LNCAP (cell line): Measurements from ENCODE around the gene PCSK4.

ENCODE experiments used
- TF ChIP-seq, protein P1 (sequence below): fragments of 450-650 bp; IDR thresholded peaks from 2 replicates; pipeline ENCODE4 v1.5.1; 2017; ENCODE audit warnings: mild to moderate bottlenecking

Gene PCSK4

DNA sequence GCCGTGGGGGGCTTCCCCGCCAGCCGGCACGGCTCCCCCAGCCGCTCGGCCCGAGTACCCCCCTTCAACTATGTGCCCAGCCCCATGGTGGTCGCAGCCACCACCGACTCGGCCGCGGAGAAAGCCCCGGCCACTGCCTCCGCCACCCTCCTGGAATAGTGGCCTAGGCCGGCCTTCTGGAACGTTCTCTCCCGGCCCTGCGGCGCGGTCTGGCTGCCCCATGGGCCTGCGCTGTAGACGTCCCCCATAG is 20.2 kb downstream of the PCSK4 start:
- TF ChIP-seq, protein P1, sequence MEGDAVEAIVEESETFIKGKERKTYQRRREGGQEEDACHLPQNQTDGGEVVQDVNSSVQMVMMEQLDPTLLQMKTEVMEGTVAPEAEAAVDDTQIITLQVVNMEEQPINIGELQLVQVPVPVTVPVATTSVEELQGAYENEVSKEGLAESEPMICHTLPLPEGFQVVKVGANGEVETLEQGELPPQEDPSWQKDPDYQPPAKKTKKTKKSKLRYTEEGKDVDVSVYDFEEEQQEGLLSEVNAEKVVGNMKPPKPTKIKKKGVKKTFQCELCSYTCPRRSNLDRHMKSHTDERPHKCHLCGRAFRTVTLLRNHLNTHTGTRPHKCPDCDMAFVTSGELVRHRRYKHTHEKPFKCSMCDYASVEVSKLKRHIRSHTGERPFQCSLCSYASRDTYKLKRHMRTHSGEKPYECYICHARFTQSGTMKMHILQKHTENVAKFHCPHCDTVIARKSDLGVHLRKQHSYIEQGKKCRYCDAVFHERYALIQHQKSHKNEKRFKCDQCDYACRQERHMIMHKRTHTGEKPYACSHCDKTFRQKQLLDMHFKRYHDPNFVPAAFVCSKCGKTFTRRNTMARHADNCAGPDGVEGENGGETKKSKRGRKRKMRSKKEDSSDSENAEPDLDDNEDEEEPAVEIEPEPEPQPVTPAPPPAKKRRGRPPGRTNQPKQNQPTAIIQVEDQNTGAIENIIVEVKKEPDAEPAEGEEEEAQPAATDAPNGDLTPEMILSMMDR: no peak

DNA sequence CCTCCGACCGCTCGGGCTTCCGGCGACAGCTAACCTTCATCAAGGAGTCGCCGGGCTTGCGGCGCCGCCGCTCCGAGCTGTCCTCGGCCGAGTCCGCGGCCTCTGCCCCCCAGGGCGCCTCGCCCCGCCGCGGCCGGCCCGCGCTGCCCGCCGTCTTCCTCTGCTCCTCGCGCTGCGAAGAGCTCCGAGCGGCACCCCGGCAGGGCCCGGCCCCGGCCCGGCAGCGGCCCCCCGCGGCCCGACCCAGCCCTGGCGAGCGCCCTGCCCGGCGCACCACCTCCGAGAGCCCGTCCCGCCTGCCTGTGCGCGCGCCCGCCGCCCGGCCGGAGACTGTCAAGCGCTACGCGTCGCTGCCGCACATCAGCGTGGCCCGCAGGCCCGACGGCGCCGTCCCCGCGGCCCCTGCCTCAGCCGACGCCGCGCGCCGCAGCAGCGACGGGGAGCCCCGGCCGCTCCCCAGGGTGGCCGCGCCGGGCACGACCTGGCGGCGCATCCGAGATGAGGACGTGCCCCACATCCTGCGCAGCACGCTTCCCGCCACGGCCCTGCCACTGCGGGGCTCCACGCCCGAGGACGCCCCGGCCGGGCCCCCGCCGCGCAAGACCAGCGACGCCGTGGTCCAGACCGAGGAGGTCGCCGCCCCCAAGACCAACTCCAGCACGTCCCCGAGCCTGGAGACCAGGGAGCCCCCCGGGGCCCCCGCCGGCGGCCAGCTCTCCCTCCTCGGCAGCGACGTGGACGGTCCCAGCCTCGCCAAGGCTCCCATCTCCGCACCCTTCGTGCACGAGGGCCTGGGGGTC is 20.7 kb downstream of the PCSK4 start:
- TF ChIP-seq, protein P1: no peak

DNA sequence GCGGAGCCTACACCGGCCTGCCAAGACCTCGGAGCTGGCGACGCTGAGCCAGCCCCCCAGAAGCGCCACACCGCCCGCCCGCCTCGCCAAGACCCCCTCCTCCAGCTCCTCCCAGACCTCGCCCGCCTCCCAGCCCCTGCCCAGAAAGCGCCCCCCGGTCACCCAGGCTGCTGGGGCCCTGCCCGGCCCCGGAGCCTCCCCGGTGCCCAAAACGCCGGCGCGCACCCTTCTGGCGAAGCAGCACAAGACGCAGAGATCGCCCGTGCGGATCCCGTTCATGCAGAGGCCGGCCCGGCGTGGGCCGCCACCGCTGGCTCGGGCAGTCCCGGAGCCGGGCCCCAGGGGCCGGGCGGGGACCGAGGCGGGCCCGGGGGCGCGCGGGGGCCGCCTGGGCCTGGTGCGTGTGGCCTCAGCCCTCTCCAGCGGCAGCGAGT is 21.3 kb downstream of the PCSK4 start:
- TF ChIP-seq, protein P1: no peak

DNA sequence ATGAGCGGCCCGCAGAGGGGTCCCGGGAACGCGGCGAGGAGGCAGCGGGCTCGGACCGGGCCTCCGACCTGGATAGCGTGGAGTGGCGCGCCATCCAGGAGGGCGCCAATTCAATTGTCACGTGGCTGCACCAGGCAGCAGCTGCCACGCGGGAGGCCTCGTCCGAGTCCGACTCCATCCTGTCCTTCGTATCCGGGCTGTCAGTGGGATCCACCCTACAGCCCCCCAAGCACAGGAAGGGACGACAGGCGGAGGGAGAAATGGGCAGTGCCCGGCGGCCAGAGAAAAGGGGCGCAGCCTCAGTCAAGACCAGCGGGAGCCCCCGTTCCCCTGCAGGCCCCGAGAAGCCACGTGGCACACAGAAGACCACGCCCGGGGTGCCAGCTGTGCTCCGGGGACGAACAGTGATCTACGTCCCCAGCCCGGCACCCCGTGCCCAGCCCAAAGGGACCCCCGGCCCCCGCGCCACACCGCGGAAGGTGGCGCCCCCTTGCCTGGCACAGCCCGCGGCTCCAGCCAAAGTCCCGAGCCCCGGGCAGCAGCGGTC is 21.8 kb downstream of the PCSK4 start:
- TF ChIP-seq, protein P1: no peak

DNA sequence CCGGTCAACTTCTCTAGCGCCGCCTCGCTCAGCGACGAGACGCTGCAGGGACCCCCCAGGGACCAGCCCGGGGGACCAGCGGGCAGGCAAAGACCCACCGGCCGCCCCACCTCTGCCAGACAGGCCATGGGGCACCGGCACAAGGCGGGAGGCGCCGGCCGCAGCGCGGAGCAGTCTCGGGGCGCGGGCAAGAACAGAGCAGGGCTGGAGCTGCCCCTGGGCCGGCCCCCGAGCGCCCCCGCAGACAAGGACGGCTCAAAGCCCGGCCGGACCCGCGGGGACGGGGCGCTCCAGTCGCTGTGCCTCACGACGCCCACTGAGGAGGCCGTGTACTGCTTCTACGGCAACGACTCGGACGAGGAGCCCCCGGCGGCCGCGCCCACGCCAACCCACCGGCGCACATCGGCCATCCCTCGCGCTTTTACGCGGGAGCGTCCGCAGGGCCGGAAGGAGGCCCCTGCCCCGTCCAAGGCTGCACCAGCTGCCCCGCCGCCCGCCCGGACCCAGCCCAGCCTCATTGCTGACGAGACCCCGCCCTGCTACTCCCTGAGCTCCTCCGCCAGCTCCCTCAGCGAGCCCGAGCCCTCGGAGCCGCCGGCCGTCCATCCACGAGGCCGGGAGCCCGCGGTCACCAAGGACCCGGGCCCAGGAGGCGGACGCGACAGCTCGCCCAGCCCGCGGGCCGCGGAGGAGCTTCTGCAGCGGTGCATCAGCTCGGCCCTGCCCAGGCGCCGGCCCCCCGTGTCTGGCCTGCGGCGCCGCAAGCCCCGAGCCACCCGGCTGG is 22.5 kb downstream of the PCSK4 start:
- TF ChIP-seq, protein P1: no peak

DNA sequence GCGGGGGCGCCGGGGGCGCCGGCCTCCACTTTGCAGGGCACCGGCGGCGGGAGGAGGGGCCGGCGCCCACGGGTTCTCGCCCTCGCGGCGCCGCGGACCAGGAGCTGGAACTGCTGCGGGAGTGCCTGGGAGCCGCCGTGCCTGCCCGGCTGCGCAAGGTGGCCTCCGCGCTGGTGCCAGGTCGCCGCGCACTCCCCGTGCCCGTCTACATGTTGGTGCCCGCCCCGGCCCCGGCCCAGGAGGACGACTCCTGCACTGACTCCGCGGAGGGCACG is 23.0 kb downstream of the PCSK4 start:
- TF ChIP-seq, protein P1: no peak

DNA sequence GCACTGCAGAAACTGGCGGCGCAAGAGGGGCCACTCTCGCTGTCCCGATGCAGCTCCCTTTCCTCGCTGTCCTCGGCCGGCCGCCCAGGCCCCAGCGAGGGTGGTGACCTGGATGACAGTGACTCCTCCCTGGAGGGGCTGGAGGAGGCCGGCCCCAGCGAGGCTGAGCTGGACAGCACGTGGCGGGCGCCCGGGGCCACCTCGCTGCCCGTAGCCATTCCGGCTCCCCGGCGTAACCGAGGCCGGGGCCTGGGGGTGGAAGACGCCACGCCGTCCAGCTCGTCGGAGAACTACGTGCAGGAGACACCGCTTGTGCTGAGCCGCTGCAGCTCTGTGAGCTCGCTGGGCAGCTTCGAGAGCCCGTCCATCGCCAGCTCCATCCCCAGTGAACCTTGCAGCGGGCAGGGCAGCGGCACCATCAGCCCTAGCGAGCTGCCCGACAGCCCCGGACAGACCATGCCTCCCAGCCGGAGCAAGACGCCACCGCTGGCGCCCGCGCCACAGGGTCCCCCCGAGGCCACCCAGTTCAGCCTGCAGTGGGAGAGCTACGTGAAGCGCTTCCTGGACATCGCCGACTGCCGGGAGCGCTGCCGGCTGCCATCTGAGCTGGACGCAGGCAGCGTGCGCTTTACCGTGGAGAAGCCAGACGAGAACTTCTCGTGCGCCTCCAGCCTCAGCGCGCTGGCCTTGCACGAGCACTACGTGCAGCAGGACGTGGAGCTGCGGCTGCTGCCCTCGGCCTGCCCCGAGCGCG is 23.5 kb downstream of the PCSK4 start:
- TF ChIP-seq, protein P1: no peak
